HepG2 (cell line): ENCODE data around the gene CAMTA1. TPM values are rescaled to one million over a fixed set of nuclear protein-coding genes. Genes with fewer than 3 reads are reported as not detected.

Experiments
- ARID4A ChIP-seq: sonication (generic); formaldehyde crosslinking; IDR thresholded peaks from 2 replicates; pipeline ENCODE4 v1.5.0; 2020; ENCODE audit warnings: mild to moderate bottlenecking, missing genetic modification reagents, borderline replicate concordance
- ARNTL ChIP-seq: sonication (generic); formaldehyde crosslinking; IDR thresholded peaks from 2 replicates; pipeline ENCODE4 v1.4.0; 2020; ENCODE audit warnings: mild to moderate bottlenecking, missing genetic modification reagents
- BRCA1 ChIP-seq: sonication (generic); formaldehyde crosslinking; IDR thresholded peaks from 2 replicates; pipeline ENCODE4 v1.4.0; 2020; ENCODE audit warnings: missing genetic modification reagents
- ERF ChIP-seq: IDR thresholded peaks from 2 replicates; pipeline ENCODE4 v1.6.1; 2018; ENCODE audit warnings: missing biosample characterization, missing genetic modification reagents
- ESRRA ChIP-seq: sonication (generic); formaldehyde crosslinking; IDR thresholded peaks from 2 replicates; pipeline ENCODE4 v1.5.1; 2020; ENCODE audit warnings: mild to moderate bottlenecking, low read depth, missing genetic modification reagents
- GABPB1 ChIP-seq: IDR thresholded peaks from 2 replicates; pipeline ENCODE4 v1.6.1; 2016; ENCODE audit warnings: mild to moderate bottlenecking, missing genetic modification reagents, moderate library complexity, missing compliant biosample characterization
- MTF2 ChIP-seq: sonication (generic); formaldehyde crosslinking; IDR thresholded peaks from 2 replicates; pipeline ENCODE4 v1.5.0; 2020; ENCODE audit warnings: missing genetic modification reagents, borderline replicate concordance
- RBAK ChIP-seq: sonication (generic); formaldehyde crosslinking; IDR thresholded peaks from 2 replicates; pipeline ENCODE4 v1.5.1; 2020; ENCODE audit warnings: mild to moderate bottlenecking, missing genetic modification reagents
- ZBTB40 ChIP-seq, 2 experiments: fragments of 450-650 bp in 1 of 2; sonication (generic) in 1 of 2; formaldehyde crosslinking in 1 of 2; IDR thresholded peaks; 2 replicates each; pipeline versions ENCODE4 v1.6.1 to v1.8.0; 2016 to 2022; ENCODE audit warnings: antibody characterized with exemption in 1 of 2, mild to moderate bottlenecking in 1 of 2, missing genetic modification reagents in 1 of 2
- ZFP90 ChIP-seq: sonication (generic); formaldehyde crosslinking; IDR thresholded peaks from 2 replicates; pipeline ENCODE4 v1.8.0; 2022; ENCODE audit warnings: missing genetic modification reagents, mild to moderate bottlenecking, inconsistent platforms, borderline replicate concordance
- ZNF484 ChIP-seq: sonication (generic); formaldehyde crosslinking; IDR thresholded peaks from 2 replicates; pipeline ENCODE4 v1.5.1; 2020; ENCODE audit warnings: mild to moderate bottlenecking, low read depth, missing genetic modification reagents, borderline replicate concordance
- ZNF556 ChIP-seq: sonication (generic); formaldehyde crosslinking; IDR thresholded peaks from 2 replicates; pipeline ENCODE4 v1.4.0; 2020; ENCODE audit warnings: mild to moderate bottlenecking, missing genetic modification reagents, borderline replicate concordance
- ZNF562 ChIP-seq: sonication (generic); formaldehyde crosslinking; IDR thresholded peaks from 2 replicates; pipeline ENCODE4 v1.8.0; 2022; ENCODE audit warnings: missing genetic modification reagents, borderline replicate concordance
- polyA plus RNA-seq, 8 experiments: library from polyadenylated mRNA; depleted of rRNA in 3 of 8; stranded (reverse) in 7 of 8; unstranded in 1 of 8; fragments of >200 nt; fragmentation: Illumina TruSeq in 4 of 8; extraction: Trizol in 4 of 8; gene quantifications; 2 replicates each; pipeline versions ENCODE4 v1.2.1 to v1.2.3, GENCODE V29; 2011 to 2016; ENCODE audit warnings: low read depth in 4 of 8, missing spikeins in 1 of 8, mixed read lengths in 1 of 8; ENCODE audit not compliant: insufficient read depth in 1 of 8
- total RNA-seq, 5 experiments: library from RNA; depleted of rRNA; stranded (reverse); fragments of >200 nt; fragmentation: Illumina TruSeq; extraction: Trizol; gene quantifications; 2 replicates each; pipeline ENCODE4 v1.2.3, GENCODE V29; 2016; ENCODE audit warnings: low read depth in 1 of 5
- TF ChIP-seq, protein P1 (sequence below): sonication (generic); formaldehyde crosslinking; IDR thresholded peaks from 2 replicates; pipeline ENCODE4 v1.4.0; 2020; ENCODE audit warnings: missing genetic modification reagents

Gene CAMTA1
- total and polyA plus RNA-seq, 2 of the 13 experiments (the other 11 are each of a cell fraction or from before 2014, with no cell fraction given) = 25.0 to 36.4 TPM

DNA sequence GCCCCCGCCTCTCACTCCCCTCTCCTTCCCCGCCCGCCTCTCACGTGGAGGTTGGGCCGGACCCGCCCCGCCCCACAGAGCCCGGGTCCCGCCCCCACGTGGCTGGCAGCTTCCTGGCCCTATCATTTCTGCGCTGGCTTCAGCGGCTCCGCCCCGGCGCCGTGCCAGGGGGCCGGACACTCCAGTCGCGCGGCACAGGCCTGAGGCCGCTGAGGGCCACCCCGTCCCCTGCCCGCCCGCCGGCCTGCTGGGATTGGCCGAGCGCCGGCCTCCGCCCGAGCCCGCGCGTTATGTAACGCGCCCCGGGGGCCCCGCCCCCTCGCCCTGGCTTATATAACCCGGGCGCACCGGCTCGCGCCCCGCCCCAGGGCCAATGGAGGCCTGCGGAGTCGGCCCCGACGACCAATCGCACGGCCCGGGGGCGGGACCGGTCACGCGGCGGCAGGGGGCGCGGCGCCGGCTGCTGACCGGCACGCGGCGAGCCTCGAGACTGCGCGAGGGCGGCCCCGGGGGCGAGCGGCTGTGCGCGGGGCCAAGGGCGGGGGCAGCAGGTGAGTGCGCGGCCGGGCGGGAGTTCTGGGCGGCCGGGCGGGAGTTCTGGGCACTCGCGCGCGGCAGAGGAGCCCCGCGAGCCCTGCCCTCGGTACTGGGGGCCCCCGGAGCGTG, 998.7 kb downstream of the CAMTA1 start, which contains the start of gene PER3 (continued):
- TF ChIP-seq BRCA1 (no peak), ZNF562 (CRISPR knock-in tag) (no peak), ERF (peak; percentile 10; the same call in 1 of the 2 replicates), ARNTL (CRISPR knock-in tag) (peak; percentile 99), ESRRA (no peak), GABPB1 (CRISPR knock-in tag) (peak; percentile 50; the same call in 1 of the 2 replicates), ZNF556 (CRISPR knock-in tag) (no peak), RBAK (CRISPR knock-in tag) (no peak), ZFP90 (no peak), ZBTB40 (IDR thresholded peaks at IDR 0.05) (no peak), ZBTB40 (CRISPR knock-in tag; IDR thresholded peaks at IDR 0.05) (no peak), ARID4A (CRISPR knock-in tag) (peak; percentile 52; the same call in 1 of the 2 replicates), MTF2 (CRISPR knock-in tag) (no peak), ZNF484 (CRISPR knock-in tag) (no peak)
- TF ChIP-seq, protein P1, sequence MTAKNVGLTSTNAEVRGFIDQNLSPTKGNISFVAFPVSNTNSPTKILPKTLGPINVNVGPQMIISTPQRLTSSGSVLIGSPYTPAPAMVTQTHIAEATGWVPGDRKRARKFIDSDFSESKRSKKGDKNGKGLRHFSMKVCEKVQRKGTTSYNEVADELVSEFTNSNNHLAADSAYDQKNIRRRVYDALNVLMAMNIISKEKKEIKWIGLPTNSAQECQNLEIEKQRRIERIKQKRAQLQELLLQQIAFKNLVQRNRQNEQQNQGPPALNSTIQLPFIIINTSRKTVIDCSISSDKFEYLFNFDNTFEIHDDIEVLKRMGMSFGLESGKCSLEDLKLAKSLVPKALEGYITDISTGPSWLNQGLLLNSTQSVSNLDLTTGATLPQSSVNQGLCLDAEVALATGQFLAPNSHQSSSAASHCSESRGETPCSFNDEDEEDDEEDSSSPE (CRISPR knock-in tag) = no peak
